ENCODE measurements around the gene SPC24.

GRCh38 chr19:11176466-11177193 lies 21.0 kb upstream of the SPC24 start:
- TF ChIP-seq EP300 (IDR thresholded peaks at IDR 0.05; ENCODE audit: low read depth) (no peak), CTCF (IDR thresholded peaks at IDR 0.05) (no peak), POLR2A (IDR thresholded peaks at IDR 0.05) (no peak), POLR2AphosphoS5 (IDR thresholded peaks at IDR 0.05) (no peak)

Measured in transverse colon (tissue), 4 donors.